GM19324 (cell line): Measurements from ENCODE around the gene ULK2.
"Not testable (repeated sequence)": the region's sequence is repeated elsewhere in the genome, so short reads cannot be mapped to it uniquely, and the experiment has no call there.

Source experiments
- ATAC-seq: cut with Tn5 transposase; IDR thresholded peaks from one replicate; pipeline ENCODE4 v1.9.1; 2021; ENCODE audit warnings: mild to moderate bottlenecking, moderate library complexity; ENCODE audit not compliant: unreplicated experiment, low FRiP score

ULK2 gene

DNA sequence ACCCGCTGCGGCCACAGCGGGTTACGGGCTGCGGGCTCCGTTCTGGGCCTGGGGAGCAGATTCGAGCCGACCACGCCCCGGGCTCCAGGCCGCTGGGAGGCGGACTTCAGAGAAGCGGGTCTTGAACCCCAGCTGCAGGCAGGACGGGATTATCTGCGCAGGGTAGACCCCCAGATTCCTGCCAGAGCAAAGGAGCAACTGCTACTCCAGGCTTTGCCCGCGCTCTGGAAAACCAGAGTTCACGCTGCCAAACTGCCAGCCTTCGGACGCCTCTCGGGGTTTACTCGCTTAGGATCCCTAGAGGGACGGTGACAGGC lies 301 bp upstream of the ULK2 start:
- ATAC-seq, result no peak

DNA sequence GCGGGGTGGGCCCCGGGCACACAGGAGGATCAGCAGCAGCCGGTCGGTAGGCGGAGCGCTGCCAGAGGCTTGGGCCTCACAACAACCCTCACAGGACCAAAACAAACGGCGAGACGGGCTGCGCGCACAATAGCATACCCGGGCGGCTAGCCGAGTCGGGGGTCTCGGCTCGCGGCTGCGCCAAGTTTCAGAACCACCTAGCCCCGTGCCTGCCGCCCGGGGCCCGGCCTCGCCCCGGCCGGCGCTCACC lies 732 bp downstream of the ULK2 start:
- no peak for ATAC-seq

DNA sequence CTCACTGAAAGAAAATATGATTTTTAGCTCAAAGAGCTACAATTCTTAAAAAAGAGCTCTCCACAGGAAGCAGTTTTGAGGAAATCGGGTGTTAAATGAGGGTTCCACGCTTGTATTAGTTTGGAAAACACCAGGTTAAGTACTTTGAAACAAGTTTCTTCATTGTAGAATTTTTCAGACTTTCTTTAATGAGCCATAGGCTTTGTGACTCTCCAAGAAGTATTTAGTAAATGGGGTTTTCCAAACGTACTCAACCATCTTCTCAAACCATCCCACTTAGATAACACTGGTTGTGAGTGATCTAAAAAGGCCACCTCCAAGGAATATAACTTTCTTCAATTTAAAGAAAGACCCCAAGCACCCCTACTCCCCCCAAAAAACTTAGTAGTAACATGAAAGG lies 2.7 kb downstream of the ULK2 start:
- no peak for ATAC-seq

DNA sequence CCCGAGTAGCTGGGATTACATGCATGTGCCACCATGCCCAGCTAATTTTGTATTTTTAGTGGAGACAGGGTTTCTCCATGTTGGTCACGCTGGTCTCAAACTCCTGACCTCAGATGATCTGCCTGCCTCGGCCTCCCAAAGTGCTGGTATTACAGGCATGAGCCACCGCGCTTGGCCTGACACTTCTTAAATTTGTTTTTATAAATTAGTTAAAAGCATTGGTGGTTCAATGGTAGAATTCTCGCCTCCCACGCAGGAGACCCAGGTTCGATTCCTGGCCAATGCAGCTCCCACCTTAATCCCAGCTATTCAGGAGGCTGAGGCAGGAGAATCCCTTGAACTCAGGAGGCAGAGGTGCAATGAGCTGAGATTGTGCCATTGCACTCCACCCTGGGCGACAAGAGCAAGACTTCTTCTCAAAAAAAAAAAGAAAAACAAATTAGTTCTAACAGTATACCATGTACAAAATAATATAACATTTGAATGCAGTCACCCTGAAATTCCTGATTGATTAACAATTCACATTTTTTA lies 7.0 kb downstream of the ULK2 start:
- not testable (repeated sequence) for ATAC-seq

DNA sequence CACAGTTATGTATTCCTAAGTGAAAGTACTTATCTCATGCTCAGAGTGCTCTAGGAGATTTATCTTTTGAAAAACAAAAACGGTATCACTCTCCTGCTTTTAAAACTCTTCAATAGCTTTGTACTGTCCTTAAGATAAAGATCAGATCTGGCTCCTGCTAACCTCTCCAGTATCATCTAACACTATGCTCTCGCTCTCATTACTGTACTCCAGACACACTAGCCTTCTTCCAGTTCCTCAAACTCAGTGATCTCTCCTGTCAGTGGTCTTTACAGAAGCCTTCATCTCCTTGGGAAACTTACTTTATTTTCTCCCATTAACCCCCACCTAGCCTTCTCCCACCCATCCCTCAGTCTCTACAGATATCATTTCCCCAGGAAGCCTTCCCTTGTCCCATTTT lies 10.1 kb downstream of the ULK2 start:
- no peak for ATAC-seq

DNA sequence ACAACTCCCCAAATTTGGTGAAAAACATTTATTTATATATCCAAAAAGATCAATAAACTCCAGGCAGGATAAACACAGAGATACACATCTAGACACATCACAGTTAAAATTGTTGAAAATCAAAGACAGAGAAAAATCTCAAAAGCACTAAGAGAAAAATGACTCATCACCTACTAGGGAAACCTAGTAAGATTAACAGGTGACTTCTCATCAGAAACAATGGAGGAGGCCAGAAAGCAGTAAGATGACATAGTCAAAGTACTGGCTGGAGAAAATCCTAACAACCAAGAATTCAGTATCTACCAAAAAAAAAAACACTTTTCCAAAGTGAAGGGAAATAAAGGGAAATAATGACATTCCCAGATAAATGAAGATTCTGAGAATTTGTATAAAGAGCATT lies 33.8 kb downstream of the ULK2 start:
- ATAC-seq, result no peak

DNA sequence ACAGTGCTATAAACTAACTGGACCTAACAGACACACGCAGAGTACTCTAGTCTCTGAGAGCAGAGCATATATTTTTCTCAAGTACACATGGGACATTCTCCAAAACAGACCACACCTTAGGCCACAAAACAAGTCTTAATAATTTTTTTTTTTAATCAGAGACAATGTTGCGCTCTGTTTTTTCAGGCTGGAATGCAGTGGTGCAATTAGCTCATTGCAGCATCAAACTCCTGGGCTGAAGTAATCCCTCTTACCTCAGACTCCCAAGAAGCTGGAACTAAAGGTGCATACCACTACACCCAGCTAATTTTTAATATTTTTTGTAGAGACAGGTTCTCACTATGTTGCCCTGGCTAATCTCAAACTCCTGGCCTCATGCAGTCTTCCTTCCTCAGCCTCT lies 37.7 kb downstream of the ULK2 start:
- ATAC-seq, result no peak

DNA sequence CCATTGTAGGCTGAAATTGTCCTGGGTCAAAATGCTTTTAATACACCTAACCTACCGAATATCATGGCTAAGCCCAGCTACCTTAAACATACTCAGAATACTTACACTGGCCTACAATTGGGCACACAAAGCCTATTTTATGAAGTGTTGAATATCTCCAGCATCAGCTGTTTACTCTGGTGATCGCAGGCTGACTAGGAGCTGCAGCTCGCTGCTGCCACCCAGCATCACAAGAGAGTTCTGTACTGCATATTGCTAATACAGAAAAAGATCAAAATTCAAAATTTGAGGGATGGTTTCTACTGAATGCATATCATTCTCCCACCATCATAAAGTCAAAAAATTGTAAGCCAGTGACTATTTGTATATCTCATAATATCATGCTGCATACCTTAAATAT lies 55.3 kb downstream of the ULK2 start:
- no peak for ATAC-seq

DNA sequence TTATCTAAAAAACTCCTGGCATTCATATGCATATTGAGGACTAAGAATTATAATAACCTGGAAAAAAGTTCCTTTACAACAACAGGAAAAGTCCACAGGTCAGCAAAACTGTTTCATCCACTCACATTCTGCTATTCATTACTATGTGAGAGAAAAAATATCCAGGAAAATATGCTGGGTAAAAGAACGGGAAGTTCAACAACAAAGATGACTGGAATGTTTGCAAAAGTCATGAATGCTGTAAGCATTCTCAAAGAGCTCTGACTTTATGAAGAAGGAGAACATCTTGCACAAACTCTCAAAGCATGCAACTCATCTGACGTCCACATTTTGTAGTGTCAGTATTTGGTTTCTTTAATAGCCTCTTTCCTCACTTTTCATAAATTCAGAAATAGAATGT lies 62.7 kb downstream of the ULK2 start:
- ATAC-seq, result no peak

DNA sequence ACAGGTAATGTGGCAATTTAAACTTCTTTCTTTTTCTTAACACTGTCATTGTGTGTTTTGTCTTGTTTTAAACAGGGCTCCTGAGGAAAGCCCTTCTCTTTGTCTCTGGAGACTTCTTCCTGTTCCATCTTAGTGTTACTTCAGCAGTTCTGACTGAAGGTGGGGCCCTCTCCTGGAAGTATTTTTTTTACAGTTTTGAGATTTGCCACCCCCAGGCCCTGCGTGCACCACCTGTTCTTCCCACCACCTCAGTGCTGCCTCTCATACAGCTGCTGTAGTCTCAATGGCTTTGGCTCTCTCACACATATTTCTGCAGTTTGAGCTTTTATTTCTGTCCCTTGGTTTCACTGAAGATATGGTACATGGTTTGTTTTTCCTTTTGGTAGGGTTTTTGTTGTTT lies 67.2 kb downstream of the ULK2 start:
- no peak for ATAC-seq

DNA sequence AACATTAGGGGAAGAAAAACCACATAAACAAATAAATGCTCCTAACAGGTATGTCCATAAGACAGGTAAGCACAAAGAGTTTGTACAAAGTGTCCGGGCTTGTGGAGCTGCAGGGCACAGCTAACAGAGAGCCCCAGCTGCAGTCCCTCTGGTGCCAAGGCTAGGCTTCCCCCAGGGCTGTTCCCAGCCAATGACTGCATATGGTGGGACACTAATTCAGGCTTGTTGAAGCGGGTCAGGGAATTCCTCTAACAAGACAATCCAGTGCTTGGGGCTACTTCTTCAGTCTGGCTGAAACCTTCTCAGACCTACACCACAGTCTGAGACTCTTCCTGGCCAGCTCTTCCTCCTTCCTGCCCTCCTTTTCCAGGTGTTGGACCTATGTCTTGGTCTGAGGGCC lies 67.9 kb downstream of the ULK2 start:
- ATAC-seq, result no peak

DNA sequence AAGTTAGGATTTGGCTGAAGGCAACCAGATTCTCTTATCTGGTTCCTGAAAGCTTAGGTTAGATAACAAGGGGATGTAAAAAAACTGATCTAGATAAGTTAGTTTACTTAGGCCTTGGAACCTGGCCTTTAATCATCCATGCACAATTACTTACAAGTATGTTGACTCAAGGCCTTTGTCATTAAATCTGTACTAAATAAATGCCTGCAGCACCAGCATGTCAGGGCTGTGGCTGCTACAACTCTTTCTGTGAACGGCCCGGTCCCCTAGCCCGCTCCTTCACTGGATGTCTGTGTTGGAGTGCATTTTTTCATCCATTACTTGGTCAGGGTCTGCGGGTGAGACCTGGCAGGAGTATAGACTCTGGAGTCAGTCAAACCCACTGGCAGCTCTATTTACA lies 71.3 kb downstream of the ULK2 start:
- no peak for ATAC-seq

DNA sequence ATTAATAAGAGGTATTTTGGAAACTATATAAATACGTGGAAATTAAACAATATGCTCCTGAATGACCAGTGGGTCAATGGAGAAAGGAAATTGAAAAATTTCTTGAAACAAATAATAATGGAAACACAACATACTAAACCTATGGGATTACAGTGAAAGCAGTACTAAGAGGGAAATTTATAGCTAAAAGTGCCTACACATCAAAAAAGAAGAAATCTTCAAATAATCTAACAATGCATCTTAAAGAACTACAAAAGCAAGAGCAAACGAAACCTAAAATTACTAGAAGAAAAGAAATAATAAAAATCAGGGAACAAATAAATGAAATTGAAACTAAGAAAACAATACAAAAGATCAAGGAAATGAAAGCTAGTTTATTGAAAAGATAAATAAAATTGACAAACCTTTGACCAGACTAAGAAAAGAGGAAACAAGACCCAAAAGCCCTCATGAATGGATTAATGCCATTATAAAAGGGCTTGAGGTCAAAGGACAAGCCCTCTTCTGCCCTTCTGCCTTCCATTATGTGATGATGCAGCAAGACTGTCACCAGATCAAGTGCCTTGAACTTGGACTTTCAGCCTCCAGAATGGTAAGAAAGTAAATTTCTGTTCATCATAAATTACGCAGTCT lies 75.7 kb downstream of the ULK2 start:
- ATAC-seq, result no peak

DNA sequence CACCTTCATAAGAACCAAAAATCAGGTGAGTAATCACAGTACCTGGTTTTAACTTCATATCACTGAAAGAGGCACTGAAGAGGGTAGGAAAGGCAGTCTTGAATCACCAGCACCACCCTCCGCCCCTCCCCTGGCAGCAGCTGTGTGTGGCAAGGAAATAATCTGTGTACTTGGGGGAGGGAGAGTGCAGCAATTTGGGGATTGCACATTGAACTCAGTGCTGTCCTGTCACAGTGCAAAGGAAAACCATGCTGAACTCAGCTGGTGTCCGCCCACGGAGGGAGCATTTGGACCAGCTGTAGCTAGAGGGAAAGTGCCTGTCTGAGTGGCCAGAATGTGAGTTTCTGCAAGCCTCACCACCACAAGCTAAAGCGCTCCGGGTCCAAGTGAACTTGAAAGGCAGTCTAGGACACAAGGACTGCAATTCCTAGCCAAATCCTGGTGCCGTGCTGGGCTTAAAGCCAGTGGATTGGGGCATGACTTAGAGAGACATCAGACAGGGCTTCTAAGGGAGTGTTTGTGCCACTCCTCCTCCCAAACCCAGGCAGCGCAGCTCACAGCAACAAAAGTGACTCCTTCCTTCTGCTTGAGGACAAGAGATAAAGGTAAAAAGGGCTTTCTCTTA lies 79.9 kb downstream of the ULK2 start:
- no peak for ATAC-seq

DNA sequence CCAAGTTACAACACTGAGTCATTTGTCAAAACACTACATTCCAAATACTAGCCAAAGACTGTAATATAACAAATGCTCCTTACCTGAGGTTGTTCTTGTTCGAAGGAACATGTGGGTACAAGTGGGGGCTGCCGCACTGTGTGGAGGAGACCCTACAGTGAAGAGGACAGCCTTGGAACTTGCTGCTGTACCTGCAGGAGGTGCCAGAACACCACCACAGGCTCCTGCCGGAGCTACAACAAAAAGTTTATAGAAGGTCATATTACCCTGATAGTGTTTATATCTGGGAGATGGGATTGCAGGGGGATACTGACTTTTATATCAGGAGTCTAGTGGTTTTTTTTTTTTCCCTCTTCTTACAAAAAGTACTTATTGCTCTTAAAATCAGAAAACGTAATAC lies 81.9 kb downstream of the ULK2 start:
- ATAC-seq, result no peak

DNA sequence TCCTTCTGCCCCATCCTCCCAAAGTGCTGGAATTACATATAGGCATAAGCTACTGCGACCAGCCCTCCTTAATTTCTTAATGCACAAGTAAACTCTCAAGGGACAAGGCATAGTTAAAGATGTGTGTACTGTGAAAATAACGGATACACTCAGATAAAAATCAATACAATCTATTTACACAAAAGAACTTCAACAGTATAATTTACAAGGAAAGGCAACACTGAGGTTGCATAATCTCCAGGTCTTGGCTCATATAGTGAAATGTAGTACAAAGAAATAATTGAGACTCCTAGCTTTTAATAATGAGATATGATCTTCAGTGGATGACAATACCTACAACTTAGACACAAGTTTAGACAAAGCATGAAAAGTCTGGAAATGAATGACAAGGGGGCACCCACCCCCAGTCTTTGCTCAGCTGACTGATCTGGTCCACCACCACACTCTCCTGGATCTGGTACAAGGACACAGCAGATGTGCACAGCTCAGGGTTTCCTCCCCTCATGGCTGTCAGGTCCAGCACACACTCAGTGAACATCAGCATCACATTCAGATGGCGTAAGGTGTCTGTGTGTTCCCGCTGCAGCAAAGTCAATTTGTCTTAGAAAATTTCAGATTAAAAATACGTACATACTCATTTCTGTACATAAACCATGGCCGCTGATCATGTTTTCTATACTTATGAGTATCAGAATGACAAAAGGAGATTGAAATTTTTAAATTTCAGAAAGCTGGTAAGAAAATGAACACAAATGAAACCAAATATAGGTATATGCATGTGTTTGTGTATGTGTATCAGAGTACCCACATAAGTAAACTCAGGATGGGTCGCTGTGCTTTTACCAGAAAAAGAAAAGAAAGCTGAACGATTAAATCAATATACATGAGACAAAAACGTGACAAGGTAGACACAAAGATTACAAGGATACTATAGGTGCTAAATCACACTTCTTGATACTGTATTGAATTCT lies 86.0 kb downstream of the ULK2 start:
- ATAC-seq, result no peak

DNA sequence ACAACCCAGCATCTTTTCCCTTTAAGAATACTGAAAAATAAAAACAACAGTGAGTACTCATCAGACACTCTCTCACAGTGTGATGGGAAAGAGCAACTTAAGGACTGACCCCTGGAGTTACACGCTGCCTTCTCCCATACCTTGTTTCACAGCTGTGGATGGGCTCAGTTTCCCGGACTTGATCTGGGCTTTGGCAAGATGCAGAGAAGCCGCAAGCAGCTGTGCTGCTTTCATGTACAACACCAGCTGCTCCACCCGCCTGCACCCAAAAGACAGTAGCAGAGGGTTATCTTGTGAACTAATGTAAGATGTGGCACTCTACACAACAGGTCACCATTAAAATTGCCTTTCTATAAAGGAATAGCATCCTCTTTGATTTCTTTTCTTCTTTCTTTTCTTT lies 86.9 kb downstream of the ULK2 start:
- no peak for ATAC-seq

DNA sequence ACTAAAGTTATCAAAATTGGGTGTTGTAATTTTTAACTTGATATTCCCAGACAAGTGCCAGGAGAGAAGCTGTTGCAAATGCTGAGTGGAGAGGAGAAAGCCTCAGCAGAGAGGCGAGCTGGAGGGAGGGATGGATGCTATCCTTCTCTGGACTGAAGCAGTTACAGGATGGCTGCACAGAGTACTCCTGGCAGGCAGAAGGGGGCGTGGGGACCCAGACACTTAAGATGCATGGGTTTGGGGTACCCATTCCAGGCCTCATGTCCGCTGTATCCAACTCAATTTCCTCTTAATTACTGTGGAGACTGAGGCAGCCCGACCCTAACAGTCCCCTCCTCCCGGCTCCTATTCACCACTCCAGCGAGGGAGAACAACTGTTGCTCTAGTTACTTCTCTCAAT lies 94.2 kb downstream of the ULK2 start:
- ATAC-seq, result no peak

DNA sequence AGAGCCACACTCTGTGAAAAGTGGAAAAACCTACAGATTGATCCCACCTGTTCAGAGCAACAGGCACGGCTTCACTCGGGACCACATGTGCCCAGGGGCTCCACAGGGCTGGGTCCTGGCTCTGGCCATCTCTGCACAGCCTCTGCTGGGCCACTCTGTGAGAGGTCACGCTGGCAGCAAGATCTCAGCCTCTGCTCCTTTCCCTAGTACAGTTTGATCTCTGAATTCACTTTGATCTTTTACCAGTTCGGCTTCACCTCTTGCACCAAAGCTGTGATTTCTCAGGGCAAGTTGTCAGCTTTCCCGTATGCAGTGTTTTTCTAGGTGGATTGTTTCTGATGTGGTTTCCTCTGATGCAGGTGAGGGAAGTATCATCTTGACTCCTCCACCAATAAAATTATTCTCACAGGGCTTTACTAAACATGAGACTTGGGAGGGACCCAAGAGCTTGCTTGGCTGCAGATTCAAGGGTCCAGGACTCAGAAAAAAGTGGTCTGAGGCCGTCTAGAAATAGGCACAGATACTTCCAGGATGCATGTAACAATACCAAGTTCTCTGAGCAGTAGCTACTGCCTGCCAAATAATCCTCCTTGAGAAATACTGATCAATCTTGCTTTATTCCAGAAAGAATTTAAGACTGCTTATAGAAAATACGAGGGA lies 95.6 kb downstream of the ULK2 start:
- ATAC-seq, result no peak

DNA sequence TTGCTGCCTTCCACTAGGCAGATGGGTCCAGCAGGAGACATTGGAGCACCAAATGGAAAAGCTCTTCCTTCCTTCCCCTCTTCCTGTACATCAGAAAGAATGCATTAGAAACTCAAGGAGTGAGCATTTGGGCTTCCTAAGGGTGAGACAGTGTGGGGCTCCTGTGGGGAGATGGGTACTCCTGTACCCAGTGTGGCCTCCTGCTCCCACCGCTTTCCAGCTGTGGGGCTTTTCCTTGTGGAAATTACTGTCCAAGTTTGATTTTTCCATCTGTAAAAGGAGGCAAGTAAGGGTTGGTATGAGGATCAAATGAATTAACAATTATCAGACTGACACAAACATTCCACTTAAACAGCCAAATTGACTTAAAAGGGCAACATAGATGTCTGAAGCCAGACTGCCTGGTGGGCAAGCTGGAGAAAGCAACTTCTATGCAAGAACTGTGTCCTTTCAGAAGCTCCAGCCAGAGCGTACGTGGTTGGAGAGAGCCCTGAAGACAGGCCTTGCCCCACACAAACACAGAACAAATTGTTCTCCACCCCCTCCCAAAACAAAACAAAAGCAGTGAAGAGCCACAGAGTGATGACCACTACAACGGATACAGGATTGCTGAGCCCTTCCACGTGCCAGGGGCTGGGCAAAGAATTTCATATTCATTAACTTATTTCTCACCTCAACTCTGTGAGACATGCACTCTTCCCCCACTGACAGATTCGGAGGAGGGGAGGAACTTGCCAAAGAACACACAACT lies 96.6 kb downstream of the ULK2 start:
- ATAC-seq, result no peak
